B cell (primary cell): ENCODE measurements around the gene TLK2. TPM values are rescaled to one million over a fixed set of nuclear protein-coding genes. Genes with fewer than 3 reads are reported as not detected.

Source experiments
- ATAC-seq: fragments of 200-7000 bp; cut with Tn5 transposase; one replicate; pipeline ENCODE4 v1.10.0; 2021; ENCODE audit warnings: low read depth, mild to moderate bottlenecking, moderate number of reproducible peaks, moderate library complexity
- CTCF ChIA-PET: fragments of 350-600 bp; sonication (Branson Sonifier 250); formaldehyde crosslinking; loops from one replicate; lab custom pipeline; 2021; ENCODE audit warnings: antibody characterized with exemption, inconsistent platforms; lab: Charles Lee
- POLR2A ChIA-PET: fragments of 350-600 bp; sonication (Branson Sonifier 250); formaldehyde crosslinking; loops from one replicate; lab custom pipeline; 2021; ENCODE audit warnings: antibody characterized with exemption; lab: Charles Lee
- DNase-seq: peaks from one replicate; pipeline ENCODE4 v3.0.0; 2013
- H2AFZ ChIP-seq: 2 replicates; pipeline ENCODE4 v1.6.1; 2012; ENCODE audit warnings: mild to moderate bottlenecking, low read depth, low read length; ENCODE audit not compliant: insufficient read depth, poor library complexity, severe bottlenecking
- H3K27ac ChIP-seq, 2 donors: 1 replicate in 1 of 2; 2 replicates in 1 of 2; pipeline ENCODE4 v1.5.1; 2012 to 2013; ENCODE audit warnings: low read length in 2 of 2, mild to moderate bottlenecking in 2 of 2, moderate library complexity in 1 of 2
- H3K27me3 ChIP-seq, 4 experiments: fragments of 200-600 bp in 1 of 4; sonication (generic) in 1 of 4; replicated peaks in 1 of 4; 1 replicate in 2 of 4; 2 replicates in 2 of 4; pipeline versions ENCODE4 v1.6.1 to v1.7.0; 2013 to 2016; ENCODE audit warnings: low read length in 3 of 4, mild to moderate bottlenecking in 2 of 4, mixed read lengths in 1 of 4, moderate library complexity in 1 of 4; ENCODE audit not compliant: insufficient read depth in 4 of 4, control insufficient read depth in 3 of 4; ENCODE audit errors: control extremely low read depth in 1 of 4
- H3K36me3 ChIP-seq, 2 experiments: replicated peaks in 1 of 2; 1 replicate in 1 of 2; 2 replicates in 1 of 2; pipeline versions ENCODE4 v1.6.1 to v1.7.1; 2013; ENCODE audit warnings: low read length in 1 of 2; ENCODE audit not compliant: insufficient read depth in 2 of 2, control insufficient read depth in 1 of 2; ENCODE audit errors: control extremely low read depth in 1 of 2, extremely low read depth in 1 of 2
- H3K4me1 ChIP-seq, 2 donors: fragments of 200-600 bp in 1 of 2; sonication (generic) in 1 of 2; 1 replicate in 1 of 2; 2 replicates in 1 of 2; pipeline versions ENCODE4 v1.5.1 to v1.6.1; 2013 to 2017; ENCODE audit warnings: low read length in 2 of 2; ENCODE audit not compliant: control insufficient read depth in 2 of 2, insufficient read depth in 2 of 2
- H3K4me2 ChIP-seq: replicated peaks from 2 replicates; pipeline ENCODE3; 2012; ENCODE audit warnings: mild to moderate bottlenecking, low read depth, low read length; ENCODE audit not compliant: poor library complexity, severe bottlenecking
- H3K4me3 ChIP-seq, 5 experiments: fragments of 200-600 bp in 1 of 5; sonication (generic) in 1 of 5; 1 replicate in 3 of 5; 2 replicates in 2 of 5; pipeline versions ENCODE4 v1.5.1 to v1.7.0; 2011 to 2016; ENCODE audit warnings: low read length in 4 of 5, mild to moderate bottlenecking in 4 of 5, low read depth in 2 of 5, control low read depth in 1 of 5, moderate library complexity in 1 of 5; ENCODE audit not compliant: insufficient read depth in 1 of 5; ENCODE audit errors: control extremely low read depth in 1 of 5, extremely low read depth in 1 of 5
- H3K79me2 ChIP-seq: fragments of 200-600 bp; sonication (generic); one replicate; pipeline ENCODE4 v1.6.0; 2016; ENCODE audit warnings: low read length; ENCODE audit not compliant: control insufficient read depth, insufficient read depth
- H3K9ac ChIP-seq: fragments of 200-600 bp; sonication (generic); 2 replicates; pipeline ENCODE4 v1.6.1; 2017; ENCODE audit warnings: mild to moderate bottlenecking, low read length, moderate library complexity
- H3K9me3 ChIP-seq, 3 donors: one replicate each; pipeline versions ENCODE4 v1.6.1 to v1.7.1; 2013; ENCODE audit warnings: low read length in 2 of 3; ENCODE audit not compliant: control insufficient read depth in 2 of 3, insufficient read depth in 1 of 3; ENCODE audit errors: control extremely low read depth in 1 of 3
- H4K20me1 ChIP-seq: 2 replicates; pipeline ENCODE4 v1.6.0; 2012; ENCODE audit warnings: mild to moderate bottlenecking, low read length; ENCODE audit not compliant: insufficient read depth, control insufficient read depth, poor library complexity, severe bottlenecking
- H3K27ac Mint-ChIP-seq: one replicate; pipeline ENCODE4 v1.8.0; 2021; ENCODE audit warnings: mixed read lengths
- H3K27me3 Mint-ChIP-seq: one replicate; pipeline ENCODE4 v1.8.0; 2021; ENCODE audit warnings: mixed read lengths
- H3K4me1 Mint-ChIP-seq: one replicate; pipeline ENCODE4 v1.8.0; 2021; ENCODE audit warnings: mixed read lengths
- H3K4me3 Mint-ChIP-seq: one replicate; pipeline ENCODE4 v1.8.0; 2021; ENCODE audit warnings: mixed read lengths
- H3K9me3 Mint-ChIP-seq: one replicate; pipeline ENCODE4 v1.8.0; 2022; ENCODE audit warnings: mixed read lengths; ENCODE audit not compliant: insufficient read depth
- EZH2 ChIP-seq: IDR thresholded peaks from 2 replicates; pipeline ENCODE4 v1.6.1; 2012; ENCODE audit warnings: borderline replicate concordance, low read depth, mild to moderate bottlenecking, moderate library complexity, low read length; ENCODE audit not compliant: insufficient read depth, poor library complexity, severe bottlenecking
- WGBS: methylation state at CpG from one replicate; pipeline ENCODE4 v1.1.5; 2013; ENCODE audit warnings: missing lambda C conversion rate; ENCODE audit not compliant: insufficient coverage; 5-methylcytosine and 5-hydroxymethylcytosine counted together
- intact Hi-C: fragments of 100-400 bp; cut with micrococcal nuclease; formaldehyde crosslinking; loops from one replicate; pipeline ENCODE4 v1.10.0; 2022
- polyA plus RNA-seq: library from polyadenylated mRNA; depleted of rRNA; stranded (reverse); fragments of >200 nt; gene quantifications from 2 replicates; pipeline ENCODE4 v1.2.3, GENCODE V29; 2012
- total RNA-seq, 2 donors: library from RNA; stranded (reverse); fragments of 120-200 nt in 1 of 2; gene quantifications; 1 replicate in 1 of 2; 2 replicates in 1 of 2; pipeline versions ENCODE4 v1.2.3 to v1.2.4, GENCODE V29; 2013 to 2022
- TF ChIP-seq, protein P1 (sequence below): fragments of 200-600 bp; IDR thresholded peaks from one replicate; pipeline ENCODE4 v1.8.0; 2022; ENCODE audit warnings: antibody characterized with exemption, mild to moderate bottlenecking

Gene TLK2
- total and polyA plus RNA-seq, 2 donors (not counting 1 experiment from before 2014, with no cell fraction given): 36.3 to 75.3 TPM

DNA sequence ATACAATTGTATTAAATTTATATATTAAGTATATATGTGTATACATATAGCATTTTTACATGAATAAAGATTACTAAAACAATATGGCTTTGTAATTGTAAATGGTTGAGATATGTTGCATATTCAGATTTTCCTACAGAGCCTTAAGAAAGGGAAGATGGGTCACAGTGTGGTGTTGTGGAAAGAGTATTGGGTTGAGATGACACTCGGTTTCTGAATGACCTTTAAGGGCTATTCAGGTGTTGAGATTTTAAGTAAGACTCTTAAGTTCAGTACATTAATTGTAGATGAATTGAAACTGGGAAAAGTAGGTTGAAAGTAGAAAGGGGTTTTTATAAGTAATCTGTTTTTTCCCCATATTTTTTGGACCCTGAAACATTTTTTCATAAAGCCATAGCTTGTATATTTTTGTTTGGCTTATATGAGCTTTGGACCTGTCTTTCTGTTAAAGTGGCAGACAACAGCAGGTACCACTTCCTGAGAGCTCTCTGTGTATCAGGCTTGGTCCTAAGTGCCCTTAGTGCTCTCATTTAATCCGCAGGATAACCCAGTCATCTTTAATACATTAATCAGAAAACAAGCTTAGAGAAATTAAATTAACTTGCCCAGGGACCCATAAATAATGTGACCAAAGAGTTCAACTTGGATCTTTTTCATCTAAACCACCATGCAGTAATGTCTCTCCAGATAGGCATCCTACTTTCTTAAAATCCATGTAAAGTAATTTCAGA lies 100.3 kb downstream of the TLK2 start:
- Histone ChIP-seq H4K20me1 (no peaks in the 10 kb centered on the region), H3K9me3 (no peaks in the 10 kb centered on the region), H3K4me3 (no peak overlapping the region), H3K79me2 (no peaks in the 10 kb centered on the region), H3K9ac (no peak overlapping the region), H3K27ac (no peak overlapping the region), H3K4me1 (no peaks in the 10 kb centered on the region), H2AFZ (no peak overlapping the region), H3K27me3 (no peaks in the 10 kb centered on the region), H3K36me3 (peaks cover 6 to 71% of the 10 kb centered on the region in 2 experiments), H3K4me2 (no peak overlapping the region)
- POLR2A ChIA-PET: no interaction called here
- TF ChIP-seq, protein P1, sequence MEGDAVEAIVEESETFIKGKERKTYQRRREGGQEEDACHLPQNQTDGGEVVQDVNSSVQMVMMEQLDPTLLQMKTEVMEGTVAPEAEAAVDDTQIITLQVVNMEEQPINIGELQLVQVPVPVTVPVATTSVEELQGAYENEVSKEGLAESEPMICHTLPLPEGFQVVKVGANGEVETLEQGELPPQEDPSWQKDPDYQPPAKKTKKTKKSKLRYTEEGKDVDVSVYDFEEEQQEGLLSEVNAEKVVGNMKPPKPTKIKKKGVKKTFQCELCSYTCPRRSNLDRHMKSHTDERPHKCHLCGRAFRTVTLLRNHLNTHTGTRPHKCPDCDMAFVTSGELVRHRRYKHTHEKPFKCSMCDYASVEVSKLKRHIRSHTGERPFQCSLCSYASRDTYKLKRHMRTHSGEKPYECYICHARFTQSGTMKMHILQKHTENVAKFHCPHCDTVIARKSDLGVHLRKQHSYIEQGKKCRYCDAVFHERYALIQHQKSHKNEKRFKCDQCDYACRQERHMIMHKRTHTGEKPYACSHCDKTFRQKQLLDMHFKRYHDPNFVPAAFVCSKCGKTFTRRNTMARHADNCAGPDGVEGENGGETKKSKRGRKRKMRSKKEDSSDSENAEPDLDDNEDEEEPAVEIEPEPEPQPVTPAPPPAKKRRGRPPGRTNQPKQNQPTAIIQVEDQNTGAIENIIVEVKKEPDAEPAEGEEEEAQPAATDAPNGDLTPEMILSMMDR: no peak
- no peak for TF ChIP-seq EZH2
- CTCF ChIA-PET: no interaction called here
- ATAC-seq: no peak
- no CpG with 5 or more reads among the region's 2 CpGs for WGBS
- Mint-ChIP-seq H3K4me3 (no peak overlapping the region), H3K4me1 (peaks cover 8% of the 10 kb centered on the region), H3K9me3 (no peaks in the 10 kb centered on the region), H3K27me3 (no peaks in the 10 kb centered on the region), H3K27ac (no peak overlapping the region)
- intact Hi-C loops: no loop called here
- DNase-seq: no peak

DNA sequence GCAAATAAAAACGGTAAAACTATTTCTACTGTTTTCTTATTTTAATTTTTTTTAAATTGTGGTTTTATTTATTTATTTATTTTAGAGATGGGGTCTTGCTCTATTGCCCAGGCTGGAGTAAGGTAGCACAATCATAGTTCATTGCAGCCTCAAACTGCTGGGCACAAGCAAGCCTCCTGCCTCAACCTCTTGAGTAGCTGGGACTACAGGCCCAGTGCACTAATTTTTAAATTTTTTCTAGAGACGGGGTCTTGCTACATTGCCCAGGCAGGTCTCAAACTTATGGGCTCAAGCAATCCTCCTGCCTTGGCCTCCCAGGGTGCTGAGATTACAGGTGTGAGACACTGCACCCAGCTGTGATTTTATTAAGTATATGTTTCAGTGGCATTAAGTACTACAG lies 102.3 kb downstream of the TLK2 start:
- no peak for DNase-seq
- Histone ChIP-seq H3K27me3 (no peaks in the 10 kb centered on the region), H3K4me2 (no peak overlapping the region), H3K4me3 (no peak overlapping the region), H3K36me3 (peaks cover 6 to 63% of the 10 kb centered on the region in 2 experiments), H3K79me2 (no peaks in the 10 kb centered on the region), H2AFZ (no peak overlapping the region), H3K4me1 (no peaks in the 10 kb centered on the region), H3K9ac (no peak overlapping the region), H4K20me1 (no peaks in the 10 kb centered on the region), H3K9me3 (no peaks in the 10 kb centered on the region), H3K27ac (no peak overlapping the region)
- WGBS: 100% methylated on average over 1 of the region's 2 CpGs
- ATAC-seq: no peak
- TF ChIP-seq, protein P1: no peak
- TF ChIP-seq EZH2: no peak
- intact Hi-C loops: no loop called here
- Mint-ChIP-seq H3K4me3 (no peak overlapping the region), H3K4me1 (no peaks in the 10 kb centered on the region), H3K27me3 (no peaks in the 10 kb centered on the region), H3K27ac (no peak overlapping the region), H3K9me3 (no peaks in the 10 kb centered on the region)
- POLR2A ChIA-PET: no interaction called here
- CTCF ChIA-PET: no interaction called here
